ENCODE measurements around the gene TRIM45. TPM values are rescaled to one million over a fixed set of nuclear protein-coding genes. Genes with fewer than 3 reads are reported as not detected.

Gene TRIM45
- total RNA-seq, 1 experiment from 2014 or later = 5.1 TPM

DNA sequence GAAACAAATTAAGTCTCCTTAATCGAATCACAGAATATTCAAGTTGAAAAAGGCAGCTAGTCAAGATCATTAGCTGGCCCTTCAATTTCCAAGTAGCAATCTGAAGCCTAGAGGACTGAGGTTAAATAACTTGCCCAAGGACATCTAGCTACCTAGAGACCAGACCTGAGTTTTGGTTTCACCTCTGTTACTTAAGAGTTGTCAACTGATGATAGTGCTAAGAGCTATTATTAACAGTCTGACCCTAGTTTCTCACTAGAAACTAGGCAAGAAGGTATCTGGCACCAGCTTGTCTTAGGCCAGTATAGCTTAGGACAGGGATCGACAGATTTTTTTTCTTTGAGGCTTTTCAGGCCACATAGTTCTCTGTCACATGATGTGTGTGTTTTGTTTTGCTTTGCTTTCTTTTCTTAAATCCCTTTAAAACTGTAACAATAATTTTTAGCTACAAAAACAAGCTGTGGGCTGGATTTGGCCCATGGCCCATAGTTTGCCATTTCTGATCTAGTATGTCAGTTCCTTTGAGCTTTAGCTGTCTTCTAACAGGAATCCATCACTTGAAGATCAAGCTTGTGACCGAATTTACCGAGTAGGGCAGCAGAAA lies 23.2 kb downstream of the TRIM45 start:
- intact Hi-C loops (cut with micrococcal nuclease; ENCODE audit: unreplicated experiment) = no loop called here

DNA sequence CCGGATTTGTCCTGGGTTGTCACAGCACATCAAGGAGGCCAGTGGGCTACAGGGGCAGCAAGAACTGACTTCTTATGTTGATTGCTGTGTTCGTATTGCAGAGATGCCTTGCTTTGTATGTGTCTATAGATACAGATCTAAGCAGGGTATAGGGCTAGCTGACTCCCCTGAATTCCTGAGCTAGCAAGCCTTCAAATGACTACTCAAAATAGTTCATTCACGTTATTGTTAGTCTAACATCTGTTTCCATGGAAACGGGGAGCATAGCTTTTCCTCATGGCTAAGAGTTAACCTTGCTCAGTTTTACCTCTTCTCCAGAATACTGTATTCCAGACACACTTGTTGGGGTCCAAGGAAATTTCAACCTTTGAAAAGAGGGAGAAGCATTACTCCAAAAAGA lies 24.1 kb downstream of the TRIM45 start:
- CTCF ChIA-PET = no interaction called here
- no peaks in the 10 kb centered on the region; the same call in none of the 2 replicates for H3K36me3 ChIP-seq (ENCODE audit: control insufficient read depth, insufficient read depth, low read length)

More for the DNA sequence above, 23.2 kb downstream of the TRIM45 start:
- TF ChIP-seq, protein P1, sequence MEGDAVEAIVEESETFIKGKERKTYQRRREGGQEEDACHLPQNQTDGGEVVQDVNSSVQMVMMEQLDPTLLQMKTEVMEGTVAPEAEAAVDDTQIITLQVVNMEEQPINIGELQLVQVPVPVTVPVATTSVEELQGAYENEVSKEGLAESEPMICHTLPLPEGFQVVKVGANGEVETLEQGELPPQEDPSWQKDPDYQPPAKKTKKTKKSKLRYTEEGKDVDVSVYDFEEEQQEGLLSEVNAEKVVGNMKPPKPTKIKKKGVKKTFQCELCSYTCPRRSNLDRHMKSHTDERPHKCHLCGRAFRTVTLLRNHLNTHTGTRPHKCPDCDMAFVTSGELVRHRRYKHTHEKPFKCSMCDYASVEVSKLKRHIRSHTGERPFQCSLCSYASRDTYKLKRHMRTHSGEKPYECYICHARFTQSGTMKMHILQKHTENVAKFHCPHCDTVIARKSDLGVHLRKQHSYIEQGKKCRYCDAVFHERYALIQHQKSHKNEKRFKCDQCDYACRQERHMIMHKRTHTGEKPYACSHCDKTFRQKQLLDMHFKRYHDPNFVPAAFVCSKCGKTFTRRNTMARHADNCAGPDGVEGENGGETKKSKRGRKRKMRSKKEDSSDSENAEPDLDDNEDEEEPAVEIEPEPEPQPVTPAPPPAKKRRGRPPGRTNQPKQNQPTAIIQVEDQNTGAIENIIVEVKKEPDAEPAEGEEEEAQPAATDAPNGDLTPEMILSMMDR (IDR thresholded peaks at IDR 0.05; ENCODE audit: insufficient read depth in 1 of 2, low read depth in 1 of 2, low read length in 1 of 2, severe bottlenecking in 1 of 2, unreplicated experiment in 1 of 2) = no peak
- H3K27me3 Mint-ChIP-seq (ENCODE audit: insufficient read depth, unreplicated experiment) = no peaks in the 10 kb centered on the region
- H3K4me3 Mint-ChIP-seq (ENCODE audit: unreplicated experiment) = no peak overlapping the region
- no peaks in the 10 kb centered on the region for H3K4me1 Mint-ChIP-seq (ENCODE audit: low read depth, unreplicated experiment)
- no peak overlapping the region for H3K27ac Mint-ChIP-seq (ENCODE audit: unreplicated experiment)
- no TSS peak for BruUV-seq (replicated peaks)
- ChIA-PET POLR2A (no interaction called here), CTCF (no interaction called here)
- H3K9me3 Mint-ChIP-seq (ENCODE audit: unreplicated experiment) = no peaks in the 10 kb centered on the region
- Histone ChIP-seq H3K27me3 (replicated peaks; ENCODE audit: control insufficient read depth, insufficient read depth, low read length) (no peaks in the 10 kb centered on the region), H3K4me1 (no peaks in the 10 kb centered on the region), H3K9me3 (no peaks in the 10 kb centered on the region), H3K36me3 (ENCODE audit: control insufficient read depth, insufficient read depth, low read length) (no peaks in the 10 kb centered on the region; the same call in none of the 2 replicates), H3K4me3 (ENCODE audit: low read depth, low read length) (no peak overlapping the region)
- H3K36me3 Mint-ChIP-seq (ENCODE audit: insufficient read depth, unreplicated experiment) = peaks cover 42% of the 10 kb centered on the region
- DNase-seq = no peak

DNA sequence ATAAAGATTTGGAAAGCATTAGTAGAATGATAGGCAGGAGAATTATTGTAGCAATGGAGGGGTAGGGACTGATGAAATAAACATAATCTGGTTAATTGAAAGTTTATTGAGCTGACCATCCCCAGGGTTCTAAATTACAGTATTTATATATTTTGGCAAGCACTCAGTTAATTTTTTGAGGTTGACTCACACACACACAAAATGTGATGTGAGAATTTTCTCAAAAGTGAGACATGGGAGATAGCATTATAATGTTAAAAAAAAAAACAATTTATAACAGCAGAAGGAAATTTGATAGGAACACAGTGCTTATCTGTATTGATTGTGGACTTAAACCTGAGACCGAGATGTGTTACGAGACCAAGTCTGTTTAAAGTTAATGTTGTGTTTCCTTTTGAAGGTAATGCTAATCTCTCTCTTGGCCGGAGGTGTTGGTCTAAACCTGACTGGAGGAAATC lies 24.6 kb downstream of the TRIM45 start:
- Mint-ChIP-seq H3K36me3 (ENCODE audit: insufficient read depth, unreplicated experiment) (peaks cover 38% of the 10 kb centered on the region), H3K4me3 (ENCODE audit: unreplicated experiment) (no peak overlapping the region), H3K27me3 (ENCODE audit: insufficient read depth, unreplicated experiment) (no peaks in the 10 kb centered on the region), H3K9me3 (ENCODE audit: unreplicated experiment) (no peaks in the 10 kb centered on the region), H3K27ac (ENCODE audit: unreplicated experiment) (no peak overlapping the region), H3K4me1 (ENCODE audit: low read depth, unreplicated experiment) (no peaks in the 10 kb centered on the region)
- ChIA-PET CTCF (no interaction called here), POLR2A (no interaction called here)
- TF ChIP-seq, protein P1 (IDR thresholded peaks at IDR 0.05; ENCODE audit: insufficient read depth in 1 of 2, low read depth in 1 of 2, low read length in 1 of 2, severe bottlenecking in 1 of 2, unreplicated experiment in 1 of 2) = no peak
- H3K36me3 ChIP-seq (ENCODE audit: control insufficient read depth, insufficient read depth, low read length) = no peaks in the 10 kb centered on the region; the same call in none of the 2 replicates
- BruUV-seq (replicated peaks) = no TSS peak
- no peaks in the 10 kb centered on the region for H3K27me3 ChIP-seq (replicated peaks; ENCODE audit: control insufficient read depth, insufficient read depth, low read length)
- H3K9me3 ChIP-seq = no peaks in the 10 kb centered on the region
- intact Hi-C loops (cut with micrococcal nuclease; ENCODE audit: unreplicated experiment) = no loop called here
- H3K4me1 ChIP-seq = no peaks in the 10 kb centered on the region
- no peak overlapping the region for H3K4me3 ChIP-seq (ENCODE audit: low read depth, low read length)
- no peak for DNase-seq

More for the DNA sequence above, 24.1 kb downstream of the TRIM45 start:
- Mint-ChIP-seq H3K4me3 (ENCODE audit: unreplicated experiment) (no peak overlapping the region), H3K36me3 (ENCODE audit: insufficient read depth, unreplicated experiment) (peaks cover 42% of the 10 kb centered on the region), H3K9me3 (ENCODE audit: unreplicated experiment) (no peaks in the 10 kb centered on the region), H3K27ac (ENCODE audit: unreplicated experiment) (no peak overlapping the region), H3K4me1 (ENCODE audit: low read depth, unreplicated experiment) (no peaks in the 10 kb centered on the region), H3K27me3 (ENCODE audit: insufficient read depth, unreplicated experiment) (no peaks in the 10 kb centered on the region)
- TF ChIP-seq, protein P1 (IDR thresholded peaks at IDR 0.05; ENCODE audit: insufficient read depth in 1 of 2, low read depth in 1 of 2, low read length in 1 of 2, severe bottlenecking in 1 of 2, unreplicated experiment in 1 of 2) = no peak
- no TSS peak for BruUV-seq (replicated peaks)
- H3K4me1 ChIP-seq = no peaks in the 10 kb centered on the region
- DNase-seq = no peak
- POLR2A ChIA-PET = no interaction called here
- intact Hi-C loops (cut with micrococcal nuclease; ENCODE audit: unreplicated experiment) = no loop called here
- H3K27me3 ChIP-seq (replicated peaks; ENCODE audit: control insufficient read depth, insufficient read depth, low read length) = no peaks in the 10 kb centered on the region
- H3K9me3 ChIP-seq = no peaks in the 10 kb centered on the region
- H3K4me3 ChIP-seq (ENCODE audit: low read depth, low read length) = no peak overlapping the region

All from Caco-2 (cell line).